Measurements from ENCODE around the gene GLDC.
"Not testable (repeated sequence)": the region's sequence is repeated elsewhere in the genome, so short reads cannot be mapped to it uniquely, and the experiment has no call there.

GLDC gene

GRCh38 chr9:6565312-6565711 is 80.2 kb downstream of the GLDC start:
- DNase-seq (ENCODE audit: low spot score) = no peak

DNA sequence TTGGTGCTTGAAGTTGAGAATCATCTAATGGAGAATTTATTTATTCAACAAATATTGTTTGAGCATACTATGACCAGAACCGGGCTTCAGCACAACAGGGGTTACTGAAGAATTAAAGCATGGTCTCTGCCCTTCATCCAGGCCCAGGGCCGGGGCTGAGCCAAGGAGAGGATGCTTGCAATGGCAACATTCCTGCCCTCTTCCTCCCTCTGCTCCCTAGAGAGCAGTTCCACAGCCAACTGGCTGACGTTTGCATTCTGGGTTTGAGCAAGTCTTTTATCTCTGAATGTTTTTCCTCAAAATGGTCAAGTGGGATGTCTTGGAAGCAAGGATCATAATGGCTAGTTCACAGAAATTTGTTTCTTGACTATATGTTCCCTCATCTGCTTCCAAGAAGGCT is 80.7 kb downstream of the GLDC start:
- peak; percentile 67 for DNase-seq (ENCODE audit: low spot score)

DNA sequence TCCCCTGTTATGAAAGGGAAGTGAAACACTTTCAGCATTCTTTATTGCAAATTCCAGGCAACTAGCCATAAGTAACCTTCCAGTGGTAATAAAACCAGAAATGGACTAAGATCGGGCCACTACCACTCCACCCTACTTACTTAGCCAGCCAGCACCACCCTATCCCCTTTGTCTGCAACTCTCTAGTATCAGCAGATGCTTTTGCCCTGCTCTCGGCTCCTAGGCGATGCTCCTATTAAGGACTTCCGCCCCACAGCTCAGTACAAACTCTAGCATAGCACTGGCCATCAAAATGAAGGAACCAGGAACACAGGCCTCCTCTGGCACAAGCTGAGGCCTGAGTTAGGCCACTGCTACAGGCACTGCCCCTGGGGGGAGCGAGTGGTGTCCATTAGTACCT is 81.2 kb downstream of the GLDC start:
- peak; percentile 47 for DNase-seq (ENCODE audit: low spot score)

GRCh38 chr9:6562871-6563430 is 82.6 kb downstream of the GLDC start:
- no peak for DNase-seq (ENCODE audit: low spot score)

- DNase-seq (ENCODE audit: low spot score) = no peak
Measured at GRCh38 chr9:6562201-6562600, 83.3 kb downstream of the GLDC start.

- no peak for DNase-seq (ENCODE audit: low spot score)
Measured at GRCh38 chr9:6557883-6558616, 87.5 kb downstream of the GLDC start.

DNA sequence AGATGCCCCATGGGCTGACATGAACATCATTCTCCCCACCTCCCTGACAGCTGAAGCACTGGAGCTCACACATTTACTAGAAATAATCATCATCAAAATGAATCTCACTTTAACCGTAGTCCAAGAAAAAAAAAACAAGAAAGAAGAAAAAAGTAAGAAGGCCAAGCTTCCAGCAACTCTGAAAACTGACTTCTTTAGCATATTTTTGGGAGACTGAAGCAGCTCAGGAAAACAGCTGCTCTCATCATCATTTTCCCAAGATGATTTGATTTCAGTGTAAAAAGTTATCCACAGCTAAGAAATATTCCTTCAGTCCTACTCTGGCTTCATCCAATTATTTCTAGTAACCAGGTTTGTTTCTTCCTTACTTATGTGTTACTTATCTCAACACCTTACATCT is 91.7 kb downstream of the GLDC start:
- no peak for DNase-seq (ENCODE audit: low spot score)

GRCh38 chr9:6552498-6553121 is 92.9 kb downstream of the GLDC start:
- DNase-seq (ENCODE audit: low spot score) = no peak

DNA sequence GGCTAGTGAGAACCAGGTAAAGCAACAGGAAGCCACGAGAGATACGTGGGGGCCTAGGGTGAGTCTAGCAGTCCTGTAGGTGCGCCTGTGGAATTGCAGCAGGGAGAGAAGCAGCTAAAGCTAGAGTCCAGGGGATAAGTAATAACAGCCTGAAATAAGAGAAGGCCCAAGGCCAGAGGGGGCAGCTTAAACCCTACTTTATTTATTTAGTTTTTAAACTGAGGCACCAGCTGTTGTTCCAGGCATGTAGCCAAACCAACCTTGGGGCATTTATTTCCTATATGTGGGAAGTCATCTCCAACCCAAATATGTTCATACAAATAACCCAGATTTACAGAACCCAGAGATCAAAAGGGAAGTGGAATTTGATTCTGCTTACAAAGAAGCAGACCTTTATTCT is 93.5 kb downstream of the GLDC start:
- no peak for DNase-seq (ENCODE audit: low spot score)

DNA sequence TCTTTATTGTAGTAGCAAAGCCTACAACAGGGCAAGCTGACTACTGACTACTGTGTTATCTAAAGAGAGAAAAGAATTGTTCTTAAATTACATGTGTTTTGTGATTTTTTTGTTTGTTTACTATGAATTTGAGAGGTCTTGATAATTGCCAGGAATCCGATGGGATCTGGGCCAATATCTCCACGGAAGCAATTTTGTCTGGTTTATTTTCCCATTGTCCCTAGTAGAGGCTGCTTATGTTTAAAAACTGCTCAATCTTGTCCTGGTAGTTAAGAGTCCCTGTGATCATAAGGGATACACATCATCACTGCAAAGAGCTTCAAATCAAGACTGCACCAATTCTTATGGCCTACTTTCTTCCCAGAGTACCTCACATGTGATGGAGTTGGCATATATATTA is 94.4 kb downstream of the GLDC start:
- DNase-seq (ENCODE audit: low spot score) = no peak

GRCh38 chr9:6549106-6549800 is 96.3 kb downstream of the GLDC start:
- DNase-seq (ENCODE audit: low spot score) = no peak

GRCh38 chr9:6545017-6545691 is 100.4 kb downstream of the GLDC start:
- DNase-seq (ENCODE audit: low spot score) = no peak

DNA sequence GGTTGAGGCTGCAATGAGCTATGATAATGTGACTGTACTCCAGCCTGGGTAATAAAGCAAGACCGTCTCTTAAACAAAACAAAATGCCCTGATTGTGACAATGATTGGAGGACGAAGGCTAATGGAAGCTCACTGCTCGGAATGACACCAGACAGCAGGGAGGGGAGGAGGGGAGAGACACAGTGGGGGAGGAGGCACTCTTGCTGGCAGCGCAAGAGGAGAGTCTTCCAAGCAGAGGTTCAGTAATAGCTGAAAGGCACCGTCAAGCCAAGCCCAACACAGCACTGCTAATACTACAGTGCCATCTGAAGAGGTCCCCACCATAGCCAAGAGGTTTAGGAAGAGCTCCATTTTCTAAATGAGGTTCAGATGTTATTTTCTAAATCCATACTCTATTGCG is 102.3 kb downstream of the GLDC start:
- no peak for DNase-seq (ENCODE audit: low spot score)

GRCh38 chr9:6542617-6543016 is 102.9 kb downstream of the GLDC start:
- DNase-seq (ENCODE audit: low spot score) = not testable (repeated sequence)

- DNase-seq (ENCODE audit: low spot score) = peak; percentile 18
Measured at GRCh38 chr9:6538666-6539071, 106.9 kb downstream of the GLDC start.

GRCh38 chr9:6535594-6535993 is 109.9 kb downstream of the GLDC start:
- no peak for DNase-seq (ENCODE audit: low spot score)

DNA sequence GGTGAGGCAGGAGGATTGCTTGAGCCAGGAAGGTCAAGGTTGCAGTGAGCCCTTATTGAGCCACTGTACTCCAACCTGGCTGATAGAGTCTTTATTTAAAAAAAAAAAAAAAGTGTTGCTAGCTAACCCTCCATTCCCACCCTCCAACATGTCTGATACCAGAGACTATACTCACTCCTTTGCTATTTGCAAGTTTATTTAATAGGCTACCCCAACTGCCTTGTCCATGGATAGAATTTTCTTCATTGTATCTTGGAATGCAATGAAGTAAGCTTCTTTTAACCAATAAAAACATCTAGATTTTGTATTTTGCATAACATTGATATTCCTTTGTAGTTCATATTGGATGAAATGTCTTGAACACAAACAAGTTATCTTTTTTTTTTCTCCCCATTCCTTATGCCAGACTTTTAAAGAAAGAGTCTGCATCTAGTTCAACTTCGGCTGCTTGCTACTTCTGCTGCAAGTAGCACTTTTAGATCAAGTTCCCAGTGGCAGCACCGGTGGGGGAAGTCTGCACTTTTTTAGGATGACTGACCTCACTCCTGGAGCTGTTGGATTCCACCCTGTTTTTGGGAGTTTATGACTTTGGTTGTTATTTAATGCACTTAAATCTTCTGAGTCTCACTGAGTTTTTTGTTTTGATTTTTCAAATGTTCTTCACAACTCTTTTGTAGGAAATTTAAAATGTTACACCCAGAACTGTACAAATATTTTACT is 120.0 kb downstream of the GLDC start:
- peak; percentile 13 for DNase-seq (ENCODE audit: low spot score)

GRCh38 chr9:6522263-6522662 is 123.3 kb downstream of the GLDC start:
- DNase-seq (ENCODE audit: low spot score) = no peak

- DNase-seq (ENCODE audit: low spot score) = peak; percentile 10
Measured at GRCh38 chr9:6512085-6512657, 133.4 kb downstream of the GLDC start.

DNA sequence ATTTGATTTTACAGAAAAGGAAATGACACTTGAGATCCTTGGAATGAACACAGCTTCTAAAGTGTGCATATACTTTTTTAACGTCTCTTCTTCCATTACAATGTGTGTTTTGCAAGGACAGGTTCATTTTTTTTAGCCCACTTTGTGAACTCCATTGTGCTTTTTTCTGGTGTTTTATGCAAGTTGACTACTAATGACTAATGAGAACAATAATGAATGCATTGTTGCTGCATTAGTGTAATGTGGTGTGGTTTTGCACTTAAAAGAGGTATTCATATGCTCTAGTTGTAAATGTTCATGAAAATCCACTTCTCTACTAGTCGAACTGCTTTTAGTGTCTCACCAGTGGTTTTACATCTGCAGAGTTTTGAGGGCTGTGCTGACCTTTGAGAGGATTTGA is 139.0 kb downstream of the GLDC start:
- no peak for DNase-seq (ENCODE audit: low spot score)

- no peak for DNase-seq (ENCODE audit: low spot score)
Measured at GRCh38 chr9:6502399-6502798, 143.1 kb downstream of the GLDC start.

All from GM03348 (cell line).